Raji (cell line): ENCODE data around the gene UTF1.

Source experiments
- POLR2A ChIP-seq: IDR thresholded peaks from 2 replicates; pipeline ENCODE4 v1.6.1; 2011; ENCODE audit warnings: low read depth, low read length, control low read depth; ENCODE audit not compliant: insufficient read depth

UTF1 gene

GRCh38 chr10:133213641-133214467 lies 16.2 kb upstream of the UTF1 start:
- no peak for TF ChIP-seq POLR2A

- TF ChIP-seq POLR2A, result no peak
Measured at GRCh38 chr10:133214468-133215410, 15.3 kb upstream of the UTF1 start.

- TF ChIP-seq POLR2A, result no peak
Measured at GRCh38 chr10:133215586-133215985, 14.4 kb upstream of the UTF1 start.

GRCh38 chr10:133216776-133217175 lies 13.2 kb upstream of the UTF1 start:
- TF ChIP-seq POLR2A, result no peak

GRCh38 chr10:133217800-133218589 lies 12.0 kb upstream of the UTF1 start:
- TF ChIP-seq POLR2A, result no peak

- TF ChIP-seq POLR2A, result no peak
Measured at GRCh38 chr10:133218891-133219290, 11.1 kb upstream of the UTF1 start.

GRCh38 chr10:133219782-133220181 lies 10.2 kb upstream of the UTF1 start:
- no peak for TF ChIP-seq POLR2A

GRCh38 chr10:133221331-133221730 lies 8.7 kb upstream of the UTF1 start:
- TF ChIP-seq POLR2A, result no peak

- TF ChIP-seq POLR2A, result no peak
Measured at GRCh38 chr10:133224076-133224475, 5.9 kb upstream of the UTF1 start.

GRCh38 chr10:133224756-133225372 lies 5.2 kb upstream of the UTF1 start:
- TF ChIP-seq POLR2A, result no peak

GRCh38 chr10:133225707-133226191 lies 4.3 kb upstream of the UTF1 start:
- TF ChIP-seq POLR2A, result no peak

GRCh38 chr10:133226251-133226808 lies 3.7 kb upstream of the UTF1 start:
- no peak for TF ChIP-seq POLR2A

- TF ChIP-seq POLR2A, result no peak
Measured at GRCh38 chr10:133227256-133227655, 2.8 kb upstream of the UTF1 start.

- no peak for TF ChIP-seq POLR2A
Measured at GRCh38 chr10:133229265-133230043, 563 bp upstream of the UTF1 start.
